Adipocyte (in vitro differentiated cells): ENCODE results near the gene PTPRN2.

Source experiments
- DNase-seq: peaks from one replicate; pipeline ENCODE4 v3.0.0-alpha.2; 2015; ENCODE audit warnings: low read depth
- H3K27me3 ChIP-seq: replicated peaks from 2 replicates; pipeline ENCODE4 v1.7.0; 2013; ENCODE audit warnings: mild to moderate bottlenecking, low read length, moderate library complexity; ENCODE audit not compliant: control insufficient read depth, insufficient read depth
- H3K36me3 ChIP-seq: 2 replicates; pipeline ENCODE4 v1.7.0; 2013; ENCODE audit warnings: low read length, mild to moderate bottlenecking, moderate library complexity; ENCODE audit not compliant: control insufficient read depth, insufficient read depth, severe bottlenecking
- H3K4me1 ChIP-seq: 2 replicates; pipeline ENCODE4 v1.7.0; 2013; ENCODE audit warnings: mild to moderate bottlenecking, low read length, moderate library complexity; ENCODE audit not compliant: control insufficient read depth, insufficient read depth
- H3K4me3 ChIP-seq: 2 replicates; pipeline ENCODE4 v1.7.0; 2013; ENCODE audit warnings: mild to moderate bottlenecking, low read length, moderate library complexity
- H3K9ac ChIP-seq: 2 replicates; pipeline ENCODE4 v1.7.0; 2013; ENCODE audit warnings: mild to moderate bottlenecking, low read length, moderate library complexity
- H3K9me3 ChIP-seq: 2 replicates; pipeline ENCODE4 v1.7.0; 2013; ENCODE audit warnings: mild to moderate bottlenecking, low read length, moderate library complexity; ENCODE audit not compliant: control insufficient read depth

Gene PTPRN2

GRCh38 chr7:158450476-158451124, 137.0 kb downstream of the PTPRN2 start:
- Histone ChIP-seq H3K4me1 (no peaks in the 10 kb centered on the region), H3K36me3 (no peaks in the 10 kb centered on the region), H3K9me3 (no peaks in the 10 kb centered on the region), H3K27me3 (no peaks in the 10 kb centered on the region), H3K9ac (no peak overlapping the region), H3K4me3 (no peak overlapping the region)
- no peak for DNase-seq

GRCh38 chr7:158449942-158450341, 137.7 kb downstream of the PTPRN2 start:
- Histone ChIP-seq H3K27me3 (no peaks in the 10 kb centered on the region), H3K9me3 (no peaks in the 10 kb centered on the region), H3K9ac (no peak overlapping the region), H3K4me3 (no peak overlapping the region), H3K4me1 (no peaks in the 10 kb centered on the region), H3K36me3 (no peaks in the 10 kb centered on the region)
- DNase-seq: no peak

GRCh38 chr7:158449266-158449665, 138.4 kb downstream of the PTPRN2 start:
- no peak overlapping the region for H3K9ac ChIP-seq
- no peak for DNase-seq
- H3K4me3 ChIP-seq: no peak overlapping the region
- H3K27me3 ChIP-seq: no peaks in the 10 kb centered on the region
- H3K9me3 ChIP-seq: no peaks in the 10 kb centered on the region
- no peaks in the 10 kb centered on the region for H3K36me3 ChIP-seq
- H3K4me1 ChIP-seq: no peaks in the 10 kb centered on the region

- no peak overlapping the region for H3K9ac ChIP-seq
- no peaks in the 10 kb centered on the region for H3K9me3 ChIP-seq
- DNase-seq: no peak
- no peaks in the 10 kb centered on the region for H3K27me3 ChIP-seq
- no peaks in the 10 kb centered on the region for H3K36me3 ChIP-seq
- H3K4me1 ChIP-seq: no peaks in the 10 kb centered on the region
- H3K4me3 ChIP-seq: no peak overlapping the region
Observed at GRCh38 chr7:158448430-158449100, 139.1 kb downstream of the PTPRN2 start.

- H3K4me3 ChIP-seq: no peak overlapping the region
- H3K4me1 ChIP-seq: no peaks in the 10 kb centered on the region
- H3K9ac ChIP-seq: no peak overlapping the region
- no peaks in the 10 kb centered on the region for H3K27me3 ChIP-seq
- H3K9me3 ChIP-seq: no peaks in the 10 kb centered on the region
- H3K36me3 ChIP-seq: no peaks in the 10 kb centered on the region
- no peak for DNase-seq
Observed at GRCh38 chr7:158447506-158448171, 140.0 kb downstream of the PTPRN2 start.

- Histone ChIP-seq H3K4me3 (no peak overlapping the region), H3K27me3 (no peaks in the 10 kb centered on the region), H3K9ac (no peak overlapping the region), H3K9me3 (no peaks in the 10 kb centered on the region), H3K36me3 (no peaks in the 10 kb centered on the region), H3K4me1 (no peaks in the 10 kb centered on the region)
- DNase-seq: no peak
Observed at GRCh38 chr7:158447151-158447505, 140.5 kb downstream of the PTPRN2 start.

GRCh38 chr7:158446706-158447105, 140.9 kb downstream of the PTPRN2 start:
- DNase-seq: no peak
- no peaks in the 10 kb centered on the region for H3K4me1 ChIP-seq
- H3K9me3 ChIP-seq: no peaks in the 10 kb centered on the region

GRCh38 chr7:158446281-158446680, 141.3 kb downstream of the PTPRN2 start:
- Histone ChIP-seq H3K4me1 (no peaks in the 10 kb centered on the region), H3K9me3 (no peaks in the 10 kb centered on the region), H3K9ac (no peak overlapping the region), H3K36me3 (no peaks in the 10 kb centered on the region), H3K4me3 (no peak overlapping the region), H3K27me3 (no peaks in the 10 kb centered on the region)
- DNase-seq: no peak

More at GRCh38 chr7:158446706-158447105, 140.9 kb downstream of the PTPRN2 start:
- Histone ChIP-seq H3K9ac (no peak overlapping the region), H3K4me3 (no peak overlapping the region), H3K36me3 (no peaks in the 10 kb centered on the region), H3K27me3 (no peaks in the 10 kb centered on the region)

GRCh38 chr7:158445421-158446175, 142.0 kb downstream of the PTPRN2 start:
- Histone ChIP-seq H3K9ac (no peak overlapping the region), H3K9me3 (no peaks in the 10 kb centered on the region), H3K36me3 (no peaks in the 10 kb centered on the region), H3K4me1 (no peaks in the 10 kb centered on the region), H3K27me3 (no peaks in the 10 kb centered on the region), H3K4me3 (no peak overlapping the region)
- DNase-seq: no peak

GRCh38 chr7:158444501-158445420, 142.9 kb downstream of the PTPRN2 start:
- H3K27me3 ChIP-seq: no peaks in the 10 kb centered on the region
- H3K4me3 ChIP-seq: no peak overlapping the region
- H3K4me1 ChIP-seq: no peaks in the 10 kb centered on the region
- H3K9ac ChIP-seq: no peak overlapping the region
- H3K36me3 ChIP-seq: no peaks in the 10 kb centered on the region
- H3K9me3 ChIP-seq: no peaks in the 10 kb centered on the region
- DNase-seq: no peak
